T-helper 22 cell (primary cell): Measurements from ENCODE around the gene PRR5.

Source experiments
- DNase-seq: peaks from one replicate; pipeline ENCODE4 v3.0.0-alpha.2; 2020; ENCODE audit warnings: low read depth

The PRR5 gene

GRCh38 chr22:44758344-44758973 is 56.5 kb downstream of the PRR5 start:
- no peak for DNase-seq

GRCh38 chr22:44759001-44759400 is 57.0 kb downstream of the PRR5 start:
- no peak for DNase-seq

GRCh38 chr22:44759430-44760310 is 57.7 kb downstream of the PRR5 start:
- no peak for DNase-seq

GRCh38 chr22:44760476-44760875 is 58.5 kb downstream of the PRR5 start:
- no peak for DNase-seq

GRCh38 chr22:44761025-44761424 is 59.0 kb downstream of the PRR5 start:
- no peak for DNase-seq

GRCh38 chr22:44764373-44764772 is 62.4 kb downstream of the PRR5 start:
- no peak for DNase-seq

GRCh38 chr22:44764974-44765373 is 63.0 kb downstream of the PRR5 start:
- no peak for DNase-seq

- no peak for DNase-seq
Observed at GRCh38 chr22:44765571-44766285, 63.7 kb downstream of the PRR5 start.

GRCh38 chr22:44773082-44773481 is 71.1 kb downstream of the PRR5 start:
- DNase-seq, result no peak

- no peak for DNase-seq
Observed at GRCh38 chr22:44775862-44776261, 73.9 kb downstream of the PRR5 start.

- DNase-seq, result no peak
Observed at GRCh38 chr22:44776605-44777363, 74.8 kb downstream of the PRR5 start.

GRCh38 chr22:44777364-44777755 is 75.4 kb downstream of the PRR5 start:
- no peak for DNase-seq

GRCh38 chr22:44780876-44781449 is 79.0 kb downstream of the PRR5 start:
- DNase-seq, result no peak

GRCh38 chr22:44782363-44782963 is 80.5 kb downstream of the PRR5 start:
- no peak for DNase-seq

- DNase-seq, result no peak
Observed at GRCh38 chr22:44783091-44783490, 81.1 kb downstream of the PRR5 start.

- DNase-seq, result no peak
Observed at GRCh38 chr22:44783581-44783980, 81.6 kb downstream of the PRR5 start.

- DNase-seq, result no peak
Observed at GRCh38 chr22:44786136-44786535, 84.1 kb downstream of the PRR5 start.

- DNase-seq, result no peak
Observed at GRCh38 chr22:44786610-44787009, 84.6 kb downstream of the PRR5 start.
